Measurements from ENCODE around the gene VCPKMT.

VCPKMT gene

DNA sequence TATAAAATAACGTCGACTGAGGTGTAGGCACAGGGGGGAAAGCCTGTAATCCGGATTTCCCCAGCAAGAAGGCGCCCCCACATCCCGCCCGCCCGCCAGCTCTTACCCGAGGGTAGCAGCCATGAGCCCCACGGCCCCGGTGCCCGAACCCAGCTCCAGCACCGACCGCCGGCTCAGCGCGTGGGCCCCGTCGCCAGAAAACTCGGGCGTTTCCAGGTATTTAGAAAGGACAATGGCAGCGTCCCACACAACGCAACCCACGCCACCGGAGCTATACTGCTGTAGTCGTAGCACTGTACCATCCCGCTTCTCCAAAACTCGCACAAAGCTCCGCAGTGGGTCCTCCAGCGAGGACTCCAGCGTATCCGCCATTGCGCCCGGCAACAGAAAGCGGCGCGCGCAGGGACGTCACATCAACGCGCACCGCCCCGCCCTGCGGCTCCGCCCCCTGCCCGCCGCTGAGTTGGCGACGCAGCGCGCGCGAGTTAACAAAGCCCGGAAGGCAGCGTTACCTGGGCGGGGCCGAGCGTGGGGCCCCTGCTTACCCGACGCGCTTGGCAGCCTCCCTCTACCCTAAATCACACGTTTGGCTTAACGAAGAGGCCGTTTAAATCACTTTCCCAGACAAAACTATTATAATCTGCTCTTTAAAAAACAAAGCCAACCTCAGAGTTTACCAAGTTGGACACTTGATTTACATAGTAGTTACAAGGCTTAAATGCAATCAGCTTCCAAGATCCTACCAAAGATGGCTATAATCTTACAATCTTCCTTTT, at the start of gene VCPKMT:
Gene VCPKMT (minus strand): TSS at position 392 of the 776 bp plus-strand sequence. CDS start 20 bp downstream, at position 372.
- peak; percentile 48 for DNase-seq

- DNase-seq: no peak
Observed at GRCh38 chr14:50156111-50156510, 39.7 kb upstream of the VCPKMT start.

- DNase-seq: no peak
Observed at GRCh38 chr14:50148799-50149198, 32.4 kb upstream of the VCPKMT start.

DNA sequence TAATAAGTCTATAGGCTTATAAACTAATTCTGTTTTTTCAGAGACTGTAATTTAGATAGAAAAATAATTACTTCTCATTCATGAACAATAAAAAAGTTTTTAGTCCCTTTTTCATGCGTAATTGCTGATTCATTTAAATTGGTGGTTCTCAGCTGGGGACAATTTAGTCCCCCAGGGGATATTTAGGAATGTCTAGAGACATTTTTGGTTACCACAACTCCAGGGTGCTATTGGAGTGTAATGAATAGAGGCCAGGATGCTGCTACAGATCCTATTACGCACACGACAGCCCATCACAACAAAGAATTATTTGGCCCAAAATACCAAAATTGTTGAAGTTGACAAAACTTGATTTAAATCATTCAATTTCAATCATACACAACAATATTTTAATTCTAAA, 22.8 kb upstream of the VCPKMT start:
- DNase-seq: no peak

- DNase-seq: no peak
Observed at GRCh38 chr14:50127802-50128201, 11.4 kb upstream of the VCPKMT start.

- no peak for DNase-seq
Observed at GRCh38 chr14:50123062-50123461, 6.7 kb upstream of the VCPKMT start.

DNA sequence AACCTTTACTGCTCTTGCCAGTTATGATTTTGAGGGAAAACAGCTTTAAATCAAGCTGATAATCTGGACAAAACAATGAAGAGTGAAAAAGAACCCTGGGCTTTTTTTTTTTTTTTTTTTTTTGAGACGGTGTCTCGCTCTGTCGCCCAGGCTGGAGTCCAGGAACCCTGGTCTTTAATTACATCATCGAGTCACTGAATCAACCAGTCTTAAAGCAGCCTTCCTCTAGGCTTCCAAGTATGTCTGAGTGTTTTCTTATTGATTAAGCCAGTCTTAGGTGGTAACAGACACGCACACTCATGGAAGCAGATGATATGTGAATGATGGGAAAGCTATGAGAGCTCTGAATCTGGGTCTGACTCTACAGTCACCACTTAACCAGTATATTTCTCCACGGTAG, 5.9 kb upstream of the VCPKMT start:
- DNase-seq: no peak

GRCh38 chr14:50121486-50121885, 5.1 kb upstream of the VCPKMT start:
- DNase-seq: no peak

DNA sequence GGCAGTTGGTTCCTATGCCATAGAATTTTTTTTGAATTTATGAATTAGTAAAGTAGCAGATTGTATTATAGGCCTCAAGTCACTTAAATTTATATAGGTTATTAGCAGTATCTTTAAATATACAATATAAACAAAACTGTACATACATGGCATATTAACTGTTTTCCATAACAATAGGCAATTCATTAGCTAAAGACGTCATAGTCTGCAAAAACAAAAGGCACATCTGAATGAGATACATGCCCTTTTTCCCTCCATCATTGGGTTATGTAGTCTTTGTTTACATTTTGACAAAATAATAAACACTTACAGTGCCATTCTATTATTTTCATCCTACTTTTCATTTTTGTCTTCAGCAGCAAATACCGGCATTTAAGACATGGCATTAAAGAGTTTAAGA, 1.1 kb upstream of the VCPKMT start:
- no peak for DNase-seq

DNA sequence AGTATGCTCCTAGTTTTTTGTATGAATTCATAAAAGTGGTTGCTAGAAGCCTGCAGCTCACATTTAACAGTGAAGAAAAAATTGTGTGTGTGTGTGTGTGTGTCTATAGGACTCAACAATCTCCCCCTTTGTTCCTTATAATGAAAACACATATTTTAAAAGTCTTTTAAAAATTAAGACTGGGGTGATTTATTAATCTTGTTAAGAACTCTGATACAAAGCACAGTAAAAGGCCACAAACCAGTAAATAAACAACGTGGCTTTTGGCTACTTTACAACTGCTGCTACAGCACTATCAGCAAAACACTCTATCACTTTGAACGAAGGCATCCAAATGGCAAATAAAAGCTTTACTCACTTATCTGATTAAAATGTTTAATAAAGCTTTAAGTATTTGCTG, 594 bp upstream of the VCPKMT start:
- DNase-seq: no peak

DNA sequence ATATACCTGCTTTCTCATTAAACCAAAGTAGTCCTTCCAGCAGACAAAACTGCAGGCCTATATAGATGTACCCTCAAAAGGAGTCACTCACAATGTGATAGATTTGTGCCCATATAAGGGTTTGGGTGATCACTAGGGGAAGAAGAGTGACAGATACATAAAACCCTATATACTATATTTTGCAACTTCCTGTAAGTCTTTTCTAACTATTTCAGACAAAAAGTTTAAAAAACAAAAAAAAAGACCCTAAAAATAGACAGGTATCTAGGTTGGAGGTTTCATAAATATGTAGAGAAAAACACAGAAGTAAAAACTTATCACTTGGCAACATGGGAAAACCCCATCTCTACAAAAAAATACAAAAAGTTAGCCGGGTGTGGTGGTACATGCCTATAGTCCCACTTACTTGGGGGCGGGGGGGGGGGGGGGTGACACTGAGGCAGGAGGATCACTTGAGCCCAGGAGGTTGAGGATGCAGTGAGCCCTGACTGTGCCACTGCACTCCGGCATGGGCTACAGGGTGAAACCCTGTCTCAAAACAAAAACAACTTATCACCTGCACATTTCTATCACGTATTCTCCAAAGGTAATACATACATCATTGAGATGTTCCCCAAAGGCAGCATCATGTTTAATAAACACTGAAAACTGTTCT, 2.9 kb downstream of the VCPKMT start:
- DNase-seq: no peak

GRCh38 chr14:50110323-50111037, 5.9 kb downstream of the VCPKMT start:
- DNase-seq: no peak

DNA sequence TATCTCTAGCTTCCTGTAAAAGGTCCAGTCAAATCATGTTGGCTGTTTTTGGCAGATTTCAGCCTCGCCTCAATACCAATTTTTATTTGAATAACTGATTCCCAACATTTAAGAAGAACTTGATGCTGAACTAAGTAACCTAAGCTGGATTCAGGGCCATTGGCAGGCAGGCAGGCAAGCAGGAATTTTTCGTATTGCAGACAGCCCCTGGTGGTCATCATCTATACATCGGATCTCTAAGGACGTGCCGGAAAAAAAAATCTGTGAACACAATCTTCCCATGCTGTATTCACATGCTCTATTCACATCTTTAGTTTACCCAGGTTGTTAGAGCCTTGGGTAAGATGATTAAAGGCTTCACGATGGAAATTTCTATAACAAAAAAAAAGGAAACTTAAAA, 7.0 kb downstream of the VCPKMT start:
- DNase-seq: no peak

DNA sequence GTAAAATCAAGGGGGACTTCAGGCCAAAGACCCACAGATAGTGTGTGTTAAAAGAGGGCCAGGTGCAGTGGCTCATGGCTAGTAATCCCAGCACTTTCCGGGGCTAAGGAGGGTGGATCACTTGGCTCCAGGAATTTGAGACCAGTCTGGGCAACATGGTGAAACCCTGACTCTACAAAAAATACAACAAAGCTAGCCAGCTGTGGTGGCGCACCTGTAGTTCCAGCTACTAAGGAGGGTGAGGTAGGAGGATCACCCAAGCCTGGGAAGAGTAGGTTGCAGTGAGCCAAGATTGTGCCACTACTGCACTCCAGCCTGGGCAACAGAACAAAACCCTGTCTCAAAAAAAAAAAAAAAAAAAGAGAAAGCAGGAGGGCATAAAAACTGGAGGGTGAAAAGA, 8.5 kb downstream of the VCPKMT start:
- no peak for DNase-seq

GRCh38 chr14:50106178-50106577, 10.2 kb downstream of the VCPKMT start:
- DNase-seq: no peak

DNA sequence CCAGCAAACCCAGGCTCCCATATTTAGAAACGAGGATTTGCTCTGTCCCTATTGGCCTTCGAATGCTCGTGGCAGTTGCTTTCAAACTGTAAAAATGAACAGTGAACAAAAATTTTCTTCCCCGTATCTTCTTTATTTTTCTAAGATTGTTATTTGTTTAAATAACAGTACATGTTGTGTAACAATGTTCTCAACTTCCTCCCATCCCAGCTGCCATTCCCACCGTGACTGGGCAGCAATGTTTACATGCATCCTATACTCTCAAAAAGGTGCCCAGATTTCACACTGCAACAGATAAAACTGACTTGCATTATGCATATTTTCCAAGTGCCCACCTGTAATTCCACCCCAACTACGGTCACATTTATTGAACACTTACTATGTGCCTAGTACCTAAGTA, 12.8 kb downstream of the VCPKMT start:
- no peak for DNase-seq

DNA sequence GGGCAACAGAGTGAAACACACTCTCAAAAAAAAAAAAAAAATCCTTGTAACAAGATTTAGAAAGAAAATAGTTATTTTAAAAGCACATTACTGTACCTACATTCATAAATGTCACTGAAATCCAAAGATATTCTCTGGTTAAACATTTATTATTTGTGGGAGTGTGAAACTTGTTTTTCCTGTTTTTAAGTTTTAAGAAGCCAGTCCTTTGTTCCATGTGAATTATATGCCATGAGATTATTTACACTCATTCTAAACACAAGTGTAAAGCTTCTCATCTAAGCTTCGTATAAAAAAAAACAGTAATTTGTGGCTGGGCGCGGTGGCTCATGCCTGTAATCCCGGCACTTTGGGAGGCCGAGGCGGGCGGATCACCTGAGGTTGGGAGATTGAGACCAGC, 15.0 kb downstream of the VCPKMT start:
- DNase-seq: no peak

DNA sequence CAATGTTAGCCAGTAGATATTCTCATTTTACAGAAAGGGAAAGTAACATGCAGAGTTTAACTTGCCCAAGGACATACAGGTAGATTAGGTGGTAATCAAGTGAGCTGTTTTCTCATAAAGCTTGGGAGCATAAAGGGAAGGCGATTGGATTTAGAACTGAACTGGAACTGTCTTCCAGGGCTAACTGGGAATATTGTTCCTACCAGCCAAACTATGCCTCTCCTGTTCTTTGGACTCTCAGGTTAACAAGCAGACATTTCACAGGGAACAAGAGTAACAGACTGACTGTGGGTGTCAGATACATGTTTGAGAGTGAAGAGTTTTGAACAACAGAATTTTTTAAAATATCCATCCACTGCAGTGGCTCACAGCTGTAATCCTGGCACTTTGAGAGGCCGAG, 15.6 kb downstream of the VCPKMT start:
- DNase-seq: no peak

DNA sequence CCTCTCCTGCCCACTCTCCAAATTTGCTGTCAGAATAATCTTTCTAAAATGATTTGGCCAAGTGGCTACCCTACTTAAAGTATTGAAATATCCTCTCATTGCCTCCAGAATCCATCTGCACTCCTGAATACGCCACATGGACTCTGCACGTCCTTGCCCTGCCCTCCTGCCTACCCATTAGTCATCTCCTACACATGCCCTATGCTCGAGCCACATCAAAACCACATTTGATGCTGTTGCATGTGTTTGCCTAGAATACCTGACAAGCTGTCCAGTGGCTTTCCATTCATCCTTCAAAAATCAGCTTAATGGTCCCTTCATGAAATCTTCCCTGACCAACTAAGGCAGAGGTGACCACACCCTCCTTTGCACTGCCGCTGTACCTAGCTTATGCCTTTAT, 17.0 kb downstream of the VCPKMT start:
- no peak for DNase-seq

GRCh38 chr14:50095895-50096294, 20.5 kb downstream of the VCPKMT start:
- no peak for DNase-seq

DNA sequence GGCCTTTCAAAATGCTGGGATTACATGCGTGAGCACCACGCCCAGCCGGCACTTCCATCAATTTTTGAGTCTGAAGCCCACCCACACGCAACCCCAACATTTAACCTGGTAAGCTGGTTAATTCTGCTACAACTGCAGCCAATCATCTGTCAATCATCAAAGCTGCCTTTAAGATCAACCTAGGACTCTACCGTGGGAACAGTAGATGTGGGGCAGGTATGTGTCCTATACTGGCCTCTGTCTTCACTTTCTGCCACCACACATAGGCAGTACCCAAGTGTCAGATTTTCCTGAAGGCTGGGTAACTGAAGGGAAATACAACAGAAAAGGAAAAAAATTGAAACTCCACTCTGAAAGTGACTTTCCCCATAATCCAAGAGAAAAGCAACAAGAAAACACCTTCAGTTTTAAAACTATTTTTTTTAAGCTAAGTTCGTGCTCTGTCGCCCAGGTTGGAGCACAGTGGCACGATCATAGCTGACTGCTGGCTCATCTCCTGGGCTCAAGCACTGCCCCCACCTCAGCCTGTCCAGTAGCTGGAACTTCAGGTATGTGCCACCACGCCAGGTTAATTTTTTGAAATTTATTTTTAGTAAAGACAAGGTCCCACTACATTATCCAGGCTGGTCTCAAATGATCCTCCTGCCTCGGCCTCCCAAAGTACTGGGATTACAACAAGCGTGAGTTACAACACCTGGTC, 22.2 kb downstream of the VCPKMT start:
- DNase-seq: no peak

DNA sequence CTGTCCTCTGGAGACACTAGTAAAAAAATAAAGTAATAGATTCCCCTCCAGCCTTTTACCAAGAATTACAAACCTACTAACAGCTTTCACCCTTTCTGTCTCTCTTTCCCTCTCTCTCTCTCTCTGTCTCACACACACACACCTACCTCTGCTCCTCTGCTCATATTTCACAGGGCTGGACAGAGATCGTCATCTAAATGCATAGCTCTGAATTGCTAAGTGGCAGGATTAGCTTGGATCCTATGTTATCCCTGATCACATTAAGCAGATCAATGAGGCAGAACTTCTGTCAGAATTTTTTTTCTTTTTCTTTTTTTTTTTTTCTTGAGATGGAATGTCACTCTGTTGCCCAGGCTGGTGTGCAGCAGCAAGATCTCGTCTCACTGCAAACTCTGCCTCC, 22.9 kb downstream of the VCPKMT start:
- no peak for DNase-seq

DNA sequence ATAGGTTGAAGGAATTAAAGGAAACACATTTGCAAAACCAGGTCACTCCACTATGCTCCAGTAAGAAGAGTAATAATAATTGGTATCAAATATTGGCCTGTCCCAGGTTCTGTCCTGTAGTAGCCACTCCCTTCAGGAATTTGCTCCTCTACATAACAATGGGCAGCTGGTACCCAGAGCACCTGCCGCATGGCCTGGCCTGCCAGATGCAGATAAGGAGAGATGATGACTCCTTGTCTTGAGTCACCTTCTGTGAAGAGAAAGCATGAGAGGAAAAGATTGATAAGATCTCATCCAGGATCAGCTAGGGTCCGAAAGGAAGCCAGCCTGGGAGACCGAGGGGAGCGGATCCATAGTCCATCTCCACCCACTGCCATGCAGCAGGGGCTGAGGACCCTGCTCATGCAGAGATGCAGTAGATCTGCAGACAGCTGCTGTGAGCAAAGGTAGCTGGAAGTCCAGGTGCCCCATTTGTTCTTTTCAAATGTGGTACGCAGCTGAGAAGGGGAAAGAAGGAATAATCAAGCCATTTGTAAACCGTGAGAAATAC, 24.3 kb downstream of the VCPKMT start:
- no peak for DNase-seq

All from NCI-H1436 treated with DMSO at 0.1 percent for 48 hours (cell line).